HepG2 (cell line): ENCODE results near the gene BNIP1.

Experiments
- ETV6 ChIP-seq: sonication (generic); formaldehyde crosslinking; conservative IDR thresholded peaks from 2 replicates; pipeline ENCODE4 v1.4.0; 2020; ENCODE audit warnings: missing genetic modification reagents
- FOXK2 ChIP-seq: fragments of 450-650 bp; IDR thresholded peaks from 2 replicates; pipeline ENCODE4 v1.6.1; 2016
- GABPB1 ChIP-seq: IDR thresholded peaks from 2 replicates; pipeline ENCODE4 v1.6.1; 2016; ENCODE audit warnings: mild to moderate bottlenecking, missing genetic modification reagents, moderate library complexity, missing compliant biosample characterization
- GLI4 ChIP-seq: sonication (generic); formaldehyde crosslinking; IDR thresholded peaks from 2 replicates; pipeline ENCODE4 v1.5.1; 2020; ENCODE audit warnings: missing genetic modification reagents, mild to moderate bottlenecking, moderate library complexity, borderline replicate concordance
- RELA ChIP-seq: sonication (generic); formaldehyde crosslinking; IDR thresholded peaks from 2 replicates; pipeline ENCODE4 v1.4.0; 2020; ENCODE audit warnings: missing genetic modification reagents
- ZNF224 ChIP-seq: sonication (generic); formaldehyde crosslinking; IDR thresholded peaks from 2 replicates; pipeline ENCODE4 v1.5.0; 2020; ENCODE audit warnings: mild to moderate bottlenecking, missing genetic modification reagents

DNA sequence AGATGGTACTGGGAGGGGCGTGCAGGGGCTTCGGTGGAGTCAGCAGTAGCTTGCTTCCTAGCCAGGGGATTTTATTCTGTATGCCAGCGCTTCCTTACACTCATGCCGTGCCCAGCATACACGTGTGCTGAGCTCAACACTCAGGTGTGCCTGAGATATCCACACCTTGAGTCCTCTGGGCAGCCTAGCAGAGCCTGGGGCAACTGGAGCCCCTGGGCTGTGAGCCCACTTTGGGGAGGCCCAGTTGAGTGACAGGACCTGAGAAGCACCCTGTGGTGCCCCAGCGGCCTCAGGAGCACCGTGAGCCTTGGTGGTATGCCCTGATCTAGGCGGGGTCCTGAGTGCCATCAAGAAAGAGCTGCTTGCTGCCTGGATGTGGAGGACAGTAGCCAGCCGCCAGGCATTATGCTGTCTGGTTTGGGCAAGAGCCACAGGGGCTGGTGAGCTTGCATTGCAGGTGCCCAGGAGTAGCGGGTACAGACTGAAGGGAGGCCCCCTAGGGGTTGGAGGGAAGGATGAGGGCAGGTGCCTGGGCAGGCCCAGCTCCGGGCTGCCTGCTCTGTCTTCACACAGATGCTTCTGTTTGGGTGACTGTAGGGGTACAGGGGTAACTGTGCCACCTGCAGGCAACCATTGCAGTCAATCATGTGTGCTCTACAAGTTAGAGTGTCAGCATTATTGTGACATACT lies 42.9 kb downstream of the BNIP1 start:
- TF ChIP-seq RELA (no peak), GABPB1 (CRISPR knock-in tag) (no peak), ZNF224 (CRISPR knock-in tag) (no peak), GLI4 (CRISPR knock-in tag) (no peak), FOXK2 (no peak), ETV6 (no peak)
